ENCODE results near the gene NFATC2. TPM values are rescaled to one million over a fixed set of nuclear protein-coding genes. Genes with fewer than 3 reads are reported as not detected.

Gene NFATC2
- total and polyA plus RNA-seq, 2 of the 8 experiments (the other 6 are each of a cell fraction or from before 2014, with no cell fraction given) = 0.27 to 0.91 TPM

DNA sequence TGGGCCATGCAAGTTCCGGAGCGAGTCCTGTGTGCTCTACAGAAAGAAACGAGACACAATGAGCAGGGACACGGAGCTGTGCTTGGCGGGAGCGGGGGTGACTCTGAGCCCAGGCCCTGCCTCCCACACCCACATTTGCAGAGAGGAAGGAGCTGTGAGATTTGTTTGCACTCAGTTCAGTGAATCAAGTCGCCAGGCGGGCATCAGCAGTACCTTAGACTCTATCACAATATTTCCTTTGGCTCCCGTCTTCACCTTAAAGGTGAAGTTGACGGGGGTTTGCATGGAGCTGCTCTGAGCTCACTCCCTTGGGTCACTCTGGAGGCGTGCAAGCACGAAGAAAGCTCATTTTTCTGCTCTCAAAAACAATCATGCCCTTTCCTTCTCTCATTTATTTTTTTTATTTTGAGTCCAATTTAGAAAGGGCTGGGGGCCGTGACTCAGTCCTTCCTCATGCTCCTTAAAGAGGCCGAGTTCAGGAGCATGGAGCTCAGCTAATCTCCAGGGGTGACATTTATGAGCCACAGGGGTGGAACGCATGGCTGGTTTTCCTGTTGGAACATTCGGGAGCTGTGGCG is 188.2 kb downstream of the NFATC2 start (continued):
- TF ChIP-seq KDM1A (IDR thresholded peaks at IDR 0.05; ENCODE audit: borderline replicate concordance, low read length) (no peak), RBBP5 (IDR thresholded peaks at IDR 0.05; ENCODE audit: borderline replicate concordance, low read depth, low read length) (no peak), KDM4A (IDR thresholded peaks at IDR 0.05; ENCODE audit: low read depth, low read length, severe bottlenecking) (no peak), RFX5 (IDR thresholded peaks at IDR 0.05; ENCODE audit: borderline replicate concordance, low read depth, low read length) (no peak), SIX5 (IDR thresholded peaks at IDR 0.05; ENCODE audit: low read depth, low read length) (no peak), JUND (IDR thresholded peaks at IDR 0.05; ENCODE audit: low read length) (no peak)
